LNCAP (cell line): ENCODE measurements around the gene DALRD3.

ENCODE experiments used
- CTCF ChIP-seq: fragments of 450-650 bp; IDR thresholded peaks from 2 replicates; pipeline ENCODE4 v1.5.1; 2017; ENCODE audit warnings: mild to moderate bottlenecking

The DALRD3 gene

GRCh38 chr3:49013738-49014660, 4.4 kb downstream of the DALRD3 start:
- TF ChIP-seq CTCF = peak; percentile 60

GRCh38 chr3:49013113-49013737, 5.2 kb downstream of the DALRD3 start:
- TF ChIP-seq CTCF = no peak

- TF ChIP-seq CTCF = no peak
Observed at GRCh38 chr3:49012441-49013017, 5.9 kb downstream of the DALRD3 start.

- TF ChIP-seq CTCF = no peak
Observed at GRCh38 chr3:49009396-49009795, 9.0 kb downstream of the DALRD3 start.

GRCh38 chr3:49007771-49008528, 10.4 kb downstream of the DALRD3 start:
- TF ChIP-seq CTCF = no peak

- peak; percentile 27; the same call in 1 of the 2 replicates for TF ChIP-seq CTCF
Observed at GRCh38 chr3:49007068-49007770, 11.2 kb downstream of the DALRD3 start, which contains the start of gene WDR6. Gene WDR6 (plus strand): TSS chr3:49007391. CDS start chr3:49007432, 41 bp downstream.
